Measurements from ENCODE around the gene NFIB. TPM values are rescaled to one million over a fixed set of nuclear protein-coding genes. Genes with fewer than 3 reads are reported as not detected.

NFIB gene
- polyA plus RNA-seq (ENCODE audit: insufficient read length in 3 of 3) = 10 to 100 TPM; 19.9 to 22.1 (median 21.8) TPM
- long read RNA-seq, donor 1, full-length matches to known transcripts = 3 of 3 reads
- long read RNA-seq, donor 1, partial matches to known transcripts = 0 of 3 reads
- long read RNA-seq, donor 1, other reads (novel, unspliced or antisense) = 0 of 3 reads
- long read RNA-seq, donor 2 = 0 reads
- long read RNA-seq, donor 3, full-length matches to known transcripts = 1 of 1 reads
- long read RNA-seq, donor 3, partial matches to known transcripts = 0 of 1 reads
- long read RNA-seq, donor 3, other reads (novel, unspliced or antisense) = 0 of 1 reads
- long read RNA-seq, donor 4 = 0 reads
- long read RNA-seq, donor 5 = 0 reads
- long read RNA-seq, donor 6 = 0 reads
- long read RNA-seq, donor 7, full-length matches to known transcripts = 1 of 1 reads
- long read RNA-seq, donor 7, partial matches to known transcripts = 0 of 1 reads
- long read RNA-seq, donor 7, other reads (novel, unspliced or antisense) = 0 of 1 reads
- long read RNA-seq, donor 8, full-length matches to known transcripts = 1 of 15 reads
- long read RNA-seq, donor 8, partial matches to known transcripts = 14 of 15 reads
- long read RNA-seq, donor 8, other reads (novel, unspliced or antisense) = 0 of 15 reads
- long read RNA-seq, donor 9, full-length matches to known transcripts = 1 of 1 reads
- long read RNA-seq, donor 9, partial matches to known transcripts = 0 of 1 reads
- long read RNA-seq, donor 9, other reads (novel, unspliced or antisense) = 0 of 1 reads
- long read RNA-seq, donor 10 = 0 reads
- long read RNA-seq, donor 11, full-length matches to known transcripts = 1 of 1 reads
- long read RNA-seq, donor 11, partial matches to known transcripts = 0 of 1 reads
- long read RNA-seq, donor 11, other reads (novel, unspliced or antisense) = 0 of 1 reads
- long read RNA-seq, donor 12 = 0 reads
- long read RNA-seq, donor 13 = 0 reads
- long read RNA-seq, donor 14 = 0 reads
- long read RNA-seq, donor 15 = 0 reads
- long read RNA-seq, donor 16, full-length matches to known transcripts = 3 of 3 reads
- long read RNA-seq, donor 16, partial matches to known transcripts = 0 of 3 reads
- long read RNA-seq, donor 16, other reads (novel, unspliced or antisense) = 0 of 3 reads

DNA sequence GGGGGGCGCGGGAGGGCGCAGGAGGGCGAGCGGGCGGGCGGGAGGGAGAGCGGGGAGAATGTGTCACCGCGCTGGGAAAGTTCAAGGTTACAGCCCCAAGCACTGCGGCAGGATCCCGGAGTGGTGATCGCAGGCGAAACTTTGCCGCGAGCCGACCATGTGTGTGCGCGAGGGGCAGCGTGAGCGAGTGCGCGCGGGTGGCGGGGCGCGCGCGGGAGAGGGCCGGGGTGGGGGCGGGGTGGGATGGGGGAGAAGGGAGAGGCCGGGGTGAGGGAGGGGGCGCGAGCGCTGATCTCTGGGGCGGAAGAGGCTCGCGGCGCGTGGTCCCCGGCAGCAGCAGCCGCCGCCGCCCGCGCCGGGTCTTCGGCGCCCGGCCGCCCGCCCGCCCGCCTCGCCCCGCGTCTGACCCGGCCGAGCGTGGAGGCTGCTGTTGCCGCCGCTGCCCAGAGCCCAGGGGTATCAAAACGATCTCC lies at the start of gene NFIB:
NFIB (minus strand) TSS at position 191 of the 473 bp plus-strand sequence. CDS start 630 bp downstream, outside the sequence.
- DNase-seq (ENCODE audit: extremely low read depth in 1 of 11, low read depth in 9 of 11, low spot score in 4 of 11) = no peak

DNA sequence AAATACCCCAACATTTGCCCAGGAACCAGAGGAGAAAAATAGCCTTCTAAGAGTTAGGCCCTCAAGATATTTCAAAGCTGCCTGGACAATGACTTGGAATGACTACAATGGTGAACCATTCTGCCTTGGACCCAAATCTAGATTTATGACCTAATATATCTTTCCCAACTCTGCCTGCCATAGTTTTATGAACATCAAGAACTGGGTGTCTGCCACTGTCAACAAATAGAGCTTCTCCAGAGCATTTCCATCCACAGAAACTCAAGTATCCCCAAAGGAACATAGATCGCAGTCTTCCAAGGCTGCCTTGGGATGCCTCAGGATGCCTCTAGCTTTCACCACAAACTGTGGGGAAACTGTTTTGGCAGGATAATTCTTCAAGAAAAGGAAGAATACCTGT lies 48.2 kb upstream of the NFIB start:
- DNase-seq (ENCODE audit: extremely low read depth in 1 of 11, low read depth in 9 of 11, low spot score in 4 of 11) = no peak

DNA sequence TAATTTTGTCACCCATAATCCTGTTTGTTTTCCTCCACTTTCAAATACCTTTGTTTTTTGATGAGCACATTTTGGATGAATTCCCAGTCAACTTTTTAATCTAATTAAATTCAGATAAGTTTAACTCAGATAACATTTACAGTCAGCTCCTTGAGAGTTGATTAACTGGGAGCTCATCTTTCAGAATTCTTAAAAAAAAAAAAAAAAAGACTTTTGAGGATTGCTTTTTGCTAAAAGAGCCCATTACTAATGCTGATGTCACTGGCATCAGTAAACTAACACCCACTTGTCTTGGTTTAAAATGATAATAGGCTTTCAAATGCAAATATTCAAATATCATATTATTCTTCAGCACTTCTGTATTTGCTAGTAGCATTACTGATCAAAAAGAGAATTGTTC lies 47.1 kb upstream of the NFIB start:
- no peak for DNase-seq (ENCODE audit: extremely low read depth in 1 of 11, low read depth in 9 of 11, low spot score in 4 of 11)

DNA sequence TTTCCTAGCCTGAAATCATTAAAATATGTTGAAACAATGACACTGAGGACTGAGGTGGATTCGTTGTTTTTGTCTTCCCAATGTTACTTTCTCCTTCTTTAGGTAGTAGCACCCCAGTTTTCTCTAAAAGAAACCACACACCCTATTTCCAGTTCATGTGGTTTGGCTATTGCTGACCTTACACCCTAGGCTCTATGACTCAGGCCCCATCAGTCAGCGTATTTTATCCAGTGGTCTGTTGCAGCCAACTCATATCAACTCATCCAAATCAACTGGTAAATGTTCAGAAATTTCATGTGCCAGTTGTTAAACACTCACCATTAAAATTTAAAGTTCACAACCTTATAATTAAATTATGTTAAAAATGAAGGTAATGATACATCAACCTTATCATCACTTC lies 44.6 kb upstream of the NFIB start:
- no peak for DNase-seq (ENCODE audit: extremely low read depth in 1 of 11, low read depth in 9 of 11, low spot score in 4 of 11)

DNA sequence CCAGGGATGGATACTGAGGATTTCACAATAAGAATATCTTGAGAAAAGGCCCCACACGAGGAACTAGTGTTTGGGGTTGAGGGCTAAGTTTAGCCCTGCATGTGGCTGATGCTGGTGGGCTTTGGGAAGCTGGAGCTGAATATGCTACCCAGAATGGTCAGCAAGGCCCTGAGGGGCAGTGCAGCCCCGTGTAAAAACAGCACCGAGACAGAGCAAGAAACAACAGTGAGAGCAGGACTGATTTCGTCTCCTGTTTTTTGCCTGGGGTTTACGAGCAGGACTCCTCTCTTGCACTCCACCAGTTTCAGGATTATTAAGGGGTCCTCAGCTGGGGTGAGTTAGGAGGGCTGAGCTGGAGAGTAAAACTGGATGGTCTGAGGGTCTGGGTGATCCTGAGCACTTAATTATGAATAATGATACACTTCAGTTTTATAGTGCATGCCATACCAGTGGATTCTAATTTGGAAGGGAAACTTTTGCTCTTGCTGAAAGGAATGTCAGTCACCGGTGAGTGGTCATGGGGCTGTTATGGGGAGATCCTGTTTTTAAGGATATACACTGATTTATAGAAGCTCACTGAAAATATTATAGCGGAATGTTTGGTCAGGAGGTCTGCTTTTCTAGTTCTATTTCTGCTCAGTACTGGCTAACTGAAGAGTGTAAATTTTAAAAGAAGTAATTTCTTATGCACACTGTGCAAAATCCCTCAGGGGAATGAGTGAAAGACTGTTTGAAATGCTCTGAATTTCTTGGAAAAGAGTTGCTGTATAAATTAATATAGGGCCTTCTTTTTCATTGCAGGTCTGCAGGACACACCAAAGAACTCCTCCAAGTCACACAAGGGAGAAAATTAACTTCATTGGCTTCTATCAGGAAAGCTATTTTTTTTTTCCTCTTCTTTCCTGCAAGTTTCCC lies 42.7 kb upstream of the NFIB start:
- no peak for DNase-seq (ENCODE audit: extremely low read depth in 1 of 11, low read depth in 9 of 11, low spot score in 4 of 11)

DNA sequence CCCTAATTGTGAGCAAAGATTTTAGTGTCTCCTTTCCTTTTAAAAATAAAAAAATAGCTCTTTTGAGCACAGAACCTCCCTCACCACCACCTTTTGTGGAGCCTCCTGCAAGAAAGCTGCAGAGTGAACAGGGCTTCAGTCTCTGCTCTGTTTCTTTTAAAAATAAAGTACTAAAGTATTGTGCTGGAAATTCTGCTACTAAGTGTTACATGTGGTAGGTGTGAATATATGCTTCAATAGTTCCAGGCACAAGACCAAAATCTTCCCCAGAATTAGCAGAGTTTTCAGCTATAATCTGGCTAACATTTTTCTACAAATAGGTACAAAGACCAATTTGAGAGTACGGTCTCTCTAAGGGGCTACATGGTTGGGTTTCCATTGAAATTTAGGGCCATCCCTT lies 40.3 kb upstream of the NFIB start:
- no peak for DNase-seq (ENCODE audit: extremely low read depth in 1 of 11, low read depth in 9 of 11, low spot score in 4 of 11)

DNA sequence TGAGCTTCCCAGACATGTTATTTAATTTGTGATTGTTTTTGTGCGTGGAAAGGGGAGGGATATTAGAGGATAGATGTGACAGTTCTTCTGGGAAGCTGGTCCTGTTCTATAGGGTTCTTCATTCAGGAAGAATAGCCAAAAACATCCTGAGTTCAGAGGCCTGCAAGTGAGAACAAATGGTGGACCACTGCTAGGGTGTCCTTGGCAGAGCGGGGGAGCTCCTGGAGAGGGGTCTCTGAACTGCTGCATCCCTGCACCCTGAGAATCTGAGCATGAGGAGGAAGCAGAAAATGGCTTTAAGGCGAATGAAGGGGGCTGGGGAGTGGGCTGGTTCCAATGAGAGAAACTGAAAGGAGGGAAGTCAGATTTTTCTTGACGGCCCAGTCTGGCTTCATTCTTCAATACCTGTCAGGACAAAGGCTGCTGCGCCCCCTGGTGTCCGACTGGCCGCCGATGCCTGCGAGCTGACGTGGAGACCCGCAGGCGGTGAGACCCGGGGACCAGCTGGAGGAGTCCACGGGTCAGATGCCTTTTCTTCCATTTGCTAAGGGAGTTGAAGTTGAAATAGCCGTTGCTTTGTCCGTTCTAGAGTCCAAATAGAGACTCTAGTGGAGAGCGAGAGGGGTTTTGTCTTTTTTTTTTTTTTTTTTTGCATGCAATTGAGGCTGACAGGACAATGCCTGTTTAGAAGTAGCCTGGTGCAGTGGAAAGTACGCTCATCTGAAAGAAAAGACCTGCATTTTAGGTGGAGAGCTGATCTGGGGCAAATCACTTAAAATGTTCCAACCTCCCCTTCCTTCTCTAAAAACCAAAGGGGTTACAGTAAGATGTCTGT lies 39.5 kb upstream of the NFIB start:
- DNase-seq (ENCODE audit: extremely low read depth in 1 of 11, low read depth in 9 of 11, low spot score in 4 of 11) = peak in 9 of 11 donors; percentile 64 to 89 (median 80)

DNA sequence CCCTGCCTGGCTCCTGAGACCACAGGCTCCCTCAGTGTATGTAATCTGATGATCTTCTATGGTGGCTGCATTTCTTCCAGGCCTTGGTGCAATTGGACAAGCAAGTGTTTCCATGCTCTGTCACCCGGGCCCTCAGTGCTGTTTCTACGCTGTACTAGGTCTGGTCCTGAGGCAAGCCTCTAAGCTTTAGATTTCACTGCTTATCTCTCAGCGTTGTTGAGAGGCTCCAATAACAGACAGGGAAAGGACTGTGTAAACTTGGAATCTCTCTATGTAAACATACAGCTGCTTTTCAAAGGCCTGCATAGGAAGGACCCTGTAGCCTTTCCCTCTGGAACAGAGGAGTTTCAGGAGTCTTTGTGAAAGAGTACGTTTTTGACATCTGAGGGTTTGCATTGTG lies 38.6 kb upstream of the NFIB start:
- DNase-seq (ENCODE audit: extremely low read depth in 1 of 11, low read depth in 9 of 11, low spot score in 4 of 11) = no peak

DNA sequence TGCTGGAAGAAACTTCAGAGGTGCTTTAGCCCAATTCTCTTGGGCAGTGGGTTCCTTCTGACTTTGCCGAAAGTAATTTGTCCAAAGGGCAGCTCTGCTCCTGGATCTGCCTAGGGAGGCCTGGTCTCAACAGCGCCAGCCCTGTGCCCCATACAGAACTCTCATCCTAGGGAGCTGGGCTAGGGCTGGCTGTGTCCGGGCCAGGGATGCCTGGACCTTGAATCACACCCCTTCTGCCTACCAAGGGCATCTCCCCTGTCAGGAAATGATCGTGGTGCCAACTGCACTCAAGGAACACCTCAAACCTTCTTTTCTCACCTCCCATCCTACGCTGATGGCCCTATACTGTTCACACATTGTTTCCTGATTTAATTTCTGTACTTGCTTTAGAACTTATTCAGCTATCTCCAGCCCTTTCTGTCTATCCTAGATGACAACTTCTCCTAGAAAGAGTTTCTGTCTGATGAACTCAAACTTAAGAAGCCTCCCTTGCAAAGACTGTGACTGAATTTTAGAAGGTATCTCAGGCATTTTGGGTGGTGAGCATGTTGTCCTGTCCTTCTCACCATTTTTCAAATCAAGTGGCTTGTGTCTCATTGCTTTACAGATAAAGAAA lies 37.4 kb upstream of the NFIB start:
- DNase-seq (ENCODE audit: extremely low read depth in 1 of 11, low read depth in 9 of 11, low spot score in 4 of 11) = no peak

DNA sequence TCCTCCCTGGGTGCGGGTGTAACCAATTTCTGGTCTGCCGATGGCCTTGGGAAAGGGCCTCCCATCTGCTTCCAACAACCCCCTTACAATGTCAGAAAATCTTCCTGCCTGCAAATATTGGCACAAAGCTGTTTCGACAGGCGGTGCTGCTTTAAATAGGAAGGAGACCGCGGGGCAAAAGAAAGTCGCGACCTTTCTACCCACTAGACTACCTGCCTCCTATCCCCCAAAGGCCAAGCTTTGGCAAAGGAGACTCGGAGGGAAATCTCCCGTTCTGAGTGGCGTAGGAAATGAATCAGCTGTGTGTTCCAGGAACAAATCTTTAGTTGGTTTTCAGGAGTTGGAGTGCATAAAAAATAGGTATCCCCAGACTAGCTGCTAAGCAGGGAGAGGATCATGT lies 36.8 kb upstream of the NFIB start:
- no peak for DNase-seq (ENCODE audit: extremely low read depth in 1 of 11, low read depth in 9 of 11, low spot score in 4 of 11)

DNA sequence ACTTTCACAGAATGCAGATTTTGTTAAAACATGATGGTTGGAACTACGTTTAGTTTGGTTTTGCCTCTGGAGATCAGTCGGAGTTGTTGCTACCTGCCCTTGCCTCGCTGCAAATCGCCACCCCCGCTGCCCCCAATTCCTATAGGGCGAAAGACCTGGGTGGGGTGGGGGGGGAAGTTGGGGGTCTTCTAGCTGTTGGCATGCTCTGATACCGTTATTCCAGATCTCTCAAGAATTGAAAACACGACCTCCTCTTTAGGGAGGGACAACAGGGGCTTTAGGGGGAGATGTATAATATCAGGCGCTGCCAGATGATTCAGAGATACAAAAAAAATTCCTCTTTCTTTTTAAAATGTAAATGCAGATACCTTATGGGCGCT lies 36.4 kb upstream of the NFIB start:
- DNase-seq (ENCODE audit: extremely low read depth in 1 of 11, low read depth in 9 of 11, low spot score in 4 of 11) = no peak

DNA sequence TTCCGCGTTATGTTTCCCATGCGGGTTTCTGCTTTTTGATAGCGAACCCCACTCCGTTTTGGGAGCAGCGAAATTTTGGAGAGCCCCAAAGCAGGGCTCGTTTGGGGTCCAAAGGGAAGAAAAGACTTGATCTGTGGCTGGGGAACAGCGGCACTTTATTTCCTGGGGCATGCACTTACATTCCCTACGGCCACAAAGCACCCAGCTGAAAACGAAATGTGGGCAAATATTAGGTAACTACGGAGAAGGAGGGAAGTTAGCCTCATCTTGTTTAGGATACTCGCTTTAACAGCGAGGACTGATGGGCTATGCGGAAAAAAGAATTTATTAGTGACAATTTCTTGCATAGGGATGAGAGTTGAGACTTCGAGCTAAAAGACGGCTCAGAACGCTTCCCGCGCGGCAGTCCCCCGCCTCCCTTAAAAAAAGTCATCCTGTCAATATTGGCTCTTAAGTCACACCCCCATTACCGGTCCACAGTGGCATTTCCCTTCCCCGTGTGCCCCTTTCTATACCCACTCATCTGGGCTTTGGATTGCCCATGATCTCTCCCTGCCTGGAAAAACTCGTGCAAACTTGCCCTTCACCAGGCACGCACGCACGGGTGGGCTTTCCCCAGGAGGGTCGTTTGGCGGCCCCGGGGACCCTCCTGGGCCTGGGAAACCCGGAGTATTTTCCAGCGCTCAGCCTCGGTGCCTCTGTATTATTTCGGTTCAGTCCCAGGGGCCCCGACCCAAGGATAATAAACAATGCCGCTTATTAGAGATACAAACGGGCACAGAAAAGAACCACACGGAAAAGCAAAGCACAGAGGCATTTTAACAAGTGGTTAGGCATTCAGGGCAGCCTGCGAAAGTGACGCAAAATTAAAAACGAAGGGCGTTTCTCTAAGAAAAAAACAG lies 35.8 kb upstream of the NFIB start:
- no peak for DNase-seq (ENCODE audit: extremely low read depth in 1 of 11, low read depth in 9 of 11, low spot score in 4 of 11)

DNA sequence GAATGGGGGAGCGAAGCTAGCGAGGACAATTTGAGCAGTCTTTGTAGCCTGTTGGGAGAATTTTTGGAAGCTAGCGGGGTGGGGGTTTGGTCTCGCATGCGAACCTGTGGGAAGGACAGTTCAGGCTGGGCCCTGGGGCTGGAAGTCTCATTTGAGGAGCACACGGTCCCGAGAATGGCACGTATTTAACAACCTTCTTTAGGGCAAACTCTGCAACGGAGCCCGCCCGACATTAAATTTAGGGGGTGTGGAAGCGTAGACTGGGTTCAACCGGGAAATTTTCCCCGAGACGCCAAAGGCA lies 35.2 kb upstream of the NFIB start:
- DNase-seq (ENCODE audit: extremely low read depth in 1 of 11, low read depth in 9 of 11, low spot score in 4 of 11) = no peak

DNA sequence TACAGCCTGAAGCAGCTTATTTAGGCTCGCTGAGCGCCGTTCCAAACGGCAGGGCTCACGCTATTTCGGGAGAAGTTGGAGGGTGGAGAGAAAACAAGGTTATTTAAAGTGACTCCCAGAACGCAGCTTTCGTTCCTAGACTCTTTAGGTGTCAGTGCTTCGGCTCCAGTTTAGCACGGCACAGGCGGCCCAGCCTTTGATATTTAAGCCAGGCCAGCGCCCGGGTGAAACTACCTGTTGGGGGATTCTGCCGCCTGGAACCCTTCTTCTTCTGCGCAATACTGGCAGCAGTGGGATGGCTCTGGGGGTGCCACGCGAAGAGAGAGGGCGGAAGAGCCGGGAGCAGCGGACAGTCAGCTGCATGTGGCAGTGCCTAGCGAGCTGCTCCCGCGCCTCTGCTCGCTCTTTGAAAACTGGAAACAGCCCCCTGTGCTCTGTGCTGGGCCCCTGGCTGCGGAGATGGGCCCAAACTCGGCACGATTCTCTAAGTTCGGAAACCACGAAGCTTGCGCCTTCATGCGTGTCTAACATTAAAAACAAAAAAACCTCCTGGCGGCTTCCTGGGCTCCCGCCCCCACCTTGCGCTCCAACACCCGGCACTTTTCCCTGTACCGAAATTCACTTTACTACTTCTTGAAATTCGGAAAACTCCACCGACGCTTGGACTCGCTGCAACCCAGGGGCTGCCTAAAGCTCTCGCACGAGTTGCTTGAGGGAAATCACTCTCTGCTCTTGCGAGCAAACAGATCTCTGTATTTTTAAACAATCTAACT lies 34.6 kb upstream of the NFIB start:
- DNase-seq (ENCODE audit: extremely low read depth in 1 of 11, low read depth in 9 of 11, low spot score in 4 of 11) = no peak

DNA sequence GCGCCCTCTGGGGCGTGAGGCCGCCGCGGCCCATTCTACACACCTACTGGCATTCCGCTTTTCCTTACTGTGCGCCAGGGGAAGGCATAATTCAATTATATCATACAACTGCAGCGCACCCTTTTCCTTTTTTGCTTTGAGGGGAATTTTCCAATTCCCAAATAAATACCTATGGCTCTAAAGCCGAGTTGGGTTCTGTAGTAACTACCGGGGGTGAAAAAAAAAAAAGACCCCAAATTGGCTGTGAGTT lies 34.1 kb upstream of the NFIB start:
- no peak for DNase-seq (ENCODE audit: extremely low read depth in 1 of 11, low read depth in 9 of 11, low spot score in 4 of 11)

DNA sequence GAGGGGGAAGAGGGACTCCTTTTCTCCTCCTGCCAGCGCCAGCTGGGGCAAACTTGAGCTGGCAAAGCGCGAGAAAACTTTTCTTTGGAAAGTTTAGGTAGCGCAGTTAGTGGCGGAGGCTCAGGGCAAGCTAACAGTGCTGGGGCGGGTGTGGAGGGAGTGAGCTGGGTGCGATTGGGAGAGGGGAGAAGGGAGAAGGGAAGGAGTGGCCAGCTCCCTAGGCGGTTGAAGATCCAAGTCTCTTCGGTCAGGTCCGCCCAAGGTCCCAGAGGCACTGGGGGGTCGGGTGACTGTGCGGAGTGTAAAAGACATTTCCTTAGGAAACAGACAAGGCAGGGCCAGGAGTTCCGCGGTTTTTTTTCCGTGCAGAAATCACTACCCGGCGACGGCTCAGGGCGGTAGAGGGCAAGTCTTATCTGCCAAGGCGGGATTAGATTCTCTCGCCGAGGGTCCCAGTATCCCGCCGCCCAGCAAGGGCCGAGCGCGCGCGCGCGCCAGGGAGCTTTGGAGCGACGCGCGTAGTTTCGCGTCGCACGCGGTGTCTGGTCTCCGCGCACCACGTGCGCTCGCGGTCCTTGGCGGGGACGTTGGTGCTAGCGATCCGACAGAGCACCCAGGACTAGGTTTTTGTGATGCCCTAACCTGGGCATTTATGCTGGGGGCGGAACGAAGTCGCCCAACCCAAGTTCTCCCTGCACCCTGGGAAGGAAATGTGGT lies 33.6 kb upstream of the NFIB start:
- DNase-seq (ENCODE audit: extremely low read depth in 1 of 11, low read depth in 9 of 11, low spot score in 4 of 11) = no peak
